ENCODE results near the gene BAZ1A.

GRCh38 chr14:34794941-34795340, 80.2 kb downstream of the BAZ1A start:
- TF ChIP-seq CTCF (IDR thresholded peaks at IDR 0.05): no peak
- no peak for TF ChIP-seq HEYL (CRISPR knock-in tag; IDR thresholded peaks at IDR 0.05)
